HFFc6 (cell line): ENCODE measurements around the gene KLHL18. TPM values are rescaled to one million over a fixed set of nuclear protein-coding genes. Genes with fewer than 3 reads are reported as not detected.

Experiments used
- DNase-seq: peaks from one replicate; pipeline ENCODE4 v3.0.0-alpha.2; 2018
- H3K27ac Mint-ChIP-seq: 2 replicates; pipeline ENCODE4 v1.8.0; 2020; ENCODE audit warnings: mild to moderate bottlenecking, mixed read lengths
- H3K27me3 Mint-ChIP-seq: 2 replicates; pipeline ENCODE4 v1.8.0; 2021; ENCODE audit warnings: mild to moderate bottlenecking, moderate library complexity, mixed read lengths; ENCODE audit not compliant: insufficient read depth
- H3K36me3 Mint-ChIP-seq: 2 replicates; pipeline ENCODE4 v1.8.0; 2021; ENCODE audit warnings: low read depth, mixed read lengths
- H3K4me1 Mint-ChIP-seq: 2 replicates; pipeline ENCODE4 v1.8.0; 2020; ENCODE audit warnings: low read depth, mixed read lengths
- H3K4me3 Mint-ChIP-seq: 2 replicates; pipeline ENCODE4 v1.8.0; 2020; ENCODE audit warnings: mild to moderate bottlenecking, moderate library complexity, mixed read lengths
- H3K9me3 Mint-ChIP-seq: 2 replicates; pipeline ENCODE4 v1.8.0; 2020; ENCODE audit warnings: mild to moderate bottlenecking, mixed read lengths
- long read RNA-seq: library from polyadenylated mRNA; unstranded; transcript quantifications from one replicate; pipeline ENCODE4 v2.0.0, GENCODE V29; 2019
- total RNA-seq, 6 experiments: library from RNA; stranded (reverse); fragmentation: NEBNext Ultra II Directional; extraction: Animal tissue kit (Norgen Biotek cat#: 25700); gene quantifications; 2 replicates in 1 of 6; 3 replicates in 5 of 6; pipeline ENCODE4 v1.2.3, GENCODE V29; 2021
- TF ChIP-seq, protein P1 (sequence below): fragments of 200-600 bp; sonication (generic); IDR thresholded peaks from 2 replicates; pipeline ENCODE4 v1.5.0; 2021; ENCODE audit warnings: antibody characterized with exemption, mild to moderate bottlenecking

Gene KLHL18
- total RNA-seq: 10 to 100 TPM; 26.6 to 34.5 (median 28.5) TPM
- long read RNA-seq, full-length matches to known transcripts: 11 of 22 reads
- long read RNA-seq, partial matches to known transcripts: 3 of 22 reads
- long read RNA-seq, other reads (novel, unspliced or antisense): 8 of 22 reads

DNA sequence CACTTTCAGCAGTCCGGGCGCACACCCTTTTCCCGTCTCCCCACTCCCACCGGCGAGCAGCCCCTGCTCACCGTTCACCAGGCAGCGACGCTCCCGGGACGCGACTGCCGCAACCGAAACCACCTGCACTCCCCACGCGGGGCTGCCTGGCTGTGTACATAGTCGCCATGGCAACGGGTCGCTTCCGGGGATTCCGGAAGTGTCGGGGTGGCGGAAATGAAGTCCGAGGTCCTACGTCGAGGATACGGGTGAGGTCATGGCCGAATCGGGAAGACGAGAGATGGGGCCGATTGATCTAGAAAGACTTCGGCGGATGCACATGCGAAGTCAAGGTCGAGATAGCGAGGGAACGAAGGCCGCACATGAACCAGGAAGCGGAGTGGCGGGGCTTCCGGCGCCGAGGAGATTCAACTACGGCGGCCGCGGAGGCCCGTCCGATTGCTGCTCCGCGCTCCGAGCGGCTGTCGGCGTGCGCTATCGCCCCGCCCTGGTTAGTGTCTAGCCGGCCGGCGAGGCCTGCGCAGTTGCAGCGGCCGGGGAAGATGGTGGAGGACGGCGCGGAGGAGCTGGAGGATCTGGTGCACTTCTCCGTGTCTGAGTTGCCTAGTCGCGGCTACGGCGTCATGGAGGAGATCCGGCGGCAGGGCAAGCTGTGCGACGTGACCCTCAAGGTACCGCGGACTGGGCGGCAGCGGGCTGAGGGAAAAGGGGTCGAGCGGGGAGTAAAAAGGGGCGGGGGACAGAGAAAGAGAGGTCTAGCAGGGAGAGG lies at the start of gene KLHL18, which contains the start of gene KIF9:
Gene KLHL18, plus strand, starts transcription at position 521 of the 769 bp plus-strand sequence. Its CDS starts 22 bp downstream, at position 543.
Gene KIF9, minus strand, starts transcription at position 376 of the 769 bp plus-strand sequence. CDS start 5,425 bp downstream, outside the sequence.
- TF ChIP-seq, protein P1, sequence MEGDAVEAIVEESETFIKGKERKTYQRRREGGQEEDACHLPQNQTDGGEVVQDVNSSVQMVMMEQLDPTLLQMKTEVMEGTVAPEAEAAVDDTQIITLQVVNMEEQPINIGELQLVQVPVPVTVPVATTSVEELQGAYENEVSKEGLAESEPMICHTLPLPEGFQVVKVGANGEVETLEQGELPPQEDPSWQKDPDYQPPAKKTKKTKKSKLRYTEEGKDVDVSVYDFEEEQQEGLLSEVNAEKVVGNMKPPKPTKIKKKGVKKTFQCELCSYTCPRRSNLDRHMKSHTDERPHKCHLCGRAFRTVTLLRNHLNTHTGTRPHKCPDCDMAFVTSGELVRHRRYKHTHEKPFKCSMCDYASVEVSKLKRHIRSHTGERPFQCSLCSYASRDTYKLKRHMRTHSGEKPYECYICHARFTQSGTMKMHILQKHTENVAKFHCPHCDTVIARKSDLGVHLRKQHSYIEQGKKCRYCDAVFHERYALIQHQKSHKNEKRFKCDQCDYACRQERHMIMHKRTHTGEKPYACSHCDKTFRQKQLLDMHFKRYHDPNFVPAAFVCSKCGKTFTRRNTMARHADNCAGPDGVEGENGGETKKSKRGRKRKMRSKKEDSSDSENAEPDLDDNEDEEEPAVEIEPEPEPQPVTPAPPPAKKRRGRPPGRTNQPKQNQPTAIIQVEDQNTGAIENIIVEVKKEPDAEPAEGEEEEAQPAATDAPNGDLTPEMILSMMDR: no peak

DNA sequence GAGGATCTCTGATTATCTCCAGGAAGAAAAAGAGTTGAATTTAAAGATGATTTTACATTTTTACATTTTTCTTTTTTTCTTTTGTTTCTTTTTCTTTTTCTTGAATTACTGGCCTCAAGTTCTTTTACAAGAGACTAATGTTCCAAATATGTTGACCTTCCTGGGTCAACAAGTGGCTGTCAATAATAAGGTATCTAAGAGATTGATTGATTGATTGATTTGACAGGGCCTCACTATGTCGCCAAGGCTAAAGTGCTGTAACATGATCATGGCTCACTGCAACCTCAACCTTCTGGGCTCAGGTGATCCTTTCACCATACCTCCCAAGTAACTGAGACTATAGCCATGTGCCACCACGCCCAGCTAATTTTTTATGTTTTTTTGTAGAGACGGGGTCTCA lies 44.7 kb upstream of the KLHL18 start:
- no peak overlapping the region for H3K4me3 Mint-ChIP-seq
- no peak overlapping the region for H3K27ac Mint-ChIP-seq
- no peak for DNase-seq
- H3K27me3 Mint-ChIP-seq: peaks cover 3% of the 10 kb centered on the region; the same call in 1 of the 2 replicates
- no peaks in the 10 kb centered on the region for H3K36me3 Mint-ChIP-seq
- no peaks in the 10 kb centered on the region for H3K9me3 Mint-ChIP-seq
- TF ChIP-seq, protein P1: no peak
- H3K4me1 Mint-ChIP-seq: peaks cover 7% of the 10 kb centered on the region; the same call in 1 of the 2 replicates

More for the DNA sequence above, at the start of gene KLHL18, which contains the start of gene KIF9:
- DNase-seq: peak; percentile 95
- peaks cover 12% of the 10 kb centered on the region for H3K36me3 Mint-ChIP-seq
- peak within 1 kb of the TSS; percentile 100 for H3K27ac Mint-ChIP-seq
- peak within 1 kb of the TSS; percentile 98 for H3K4me3 Mint-ChIP-seq
- peaks cover 41% of the 10 kb centered on the region for H3K4me1 Mint-ChIP-seq
- H3K9me3 Mint-ChIP-seq: no peaks in the 10 kb centered on the region
- peaks cover 4% of the 10 kb centered on the region; the same call in 1 of the 2 replicates for H3K27me3 Mint-ChIP-seq

DNA sequence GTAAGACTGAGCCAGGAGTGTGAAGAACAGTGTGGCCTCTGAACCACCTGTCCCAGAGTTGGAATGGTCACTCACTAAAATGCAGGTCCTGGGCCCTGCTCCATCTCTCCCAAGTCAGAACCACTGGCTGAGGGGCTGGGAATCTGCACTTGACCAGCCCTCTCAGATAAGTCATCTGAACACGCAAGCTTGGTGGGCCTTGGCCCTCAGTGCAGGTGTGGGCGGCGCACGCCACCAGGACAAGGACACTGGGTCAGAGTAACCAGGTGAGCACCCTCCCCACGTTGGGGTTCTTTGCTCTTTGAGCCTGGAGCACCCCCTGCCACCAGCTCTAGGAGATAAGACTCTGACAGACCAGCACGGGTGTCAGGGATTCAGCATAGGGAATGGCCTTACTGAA lies 42.8 kb upstream of the KLHL18 start:
- H3K9me3 Mint-ChIP-seq: no peaks in the 10 kb centered on the region
- no peaks in the 10 kb centered on the region for H3K36me3 Mint-ChIP-seq
- no peak for DNase-seq
- TF ChIP-seq, protein P1: no peak
- H3K4me3 Mint-ChIP-seq: no peak overlapping the region
- no peak overlapping the region for H3K27ac Mint-ChIP-seq
- H3K27me3 Mint-ChIP-seq: peaks cover 3% of the 10 kb centered on the region
- peaks cover 7% of the 10 kb centered on the region; the same call in 1 of the 2 replicates for H3K4me1 Mint-ChIP-seq

DNA sequence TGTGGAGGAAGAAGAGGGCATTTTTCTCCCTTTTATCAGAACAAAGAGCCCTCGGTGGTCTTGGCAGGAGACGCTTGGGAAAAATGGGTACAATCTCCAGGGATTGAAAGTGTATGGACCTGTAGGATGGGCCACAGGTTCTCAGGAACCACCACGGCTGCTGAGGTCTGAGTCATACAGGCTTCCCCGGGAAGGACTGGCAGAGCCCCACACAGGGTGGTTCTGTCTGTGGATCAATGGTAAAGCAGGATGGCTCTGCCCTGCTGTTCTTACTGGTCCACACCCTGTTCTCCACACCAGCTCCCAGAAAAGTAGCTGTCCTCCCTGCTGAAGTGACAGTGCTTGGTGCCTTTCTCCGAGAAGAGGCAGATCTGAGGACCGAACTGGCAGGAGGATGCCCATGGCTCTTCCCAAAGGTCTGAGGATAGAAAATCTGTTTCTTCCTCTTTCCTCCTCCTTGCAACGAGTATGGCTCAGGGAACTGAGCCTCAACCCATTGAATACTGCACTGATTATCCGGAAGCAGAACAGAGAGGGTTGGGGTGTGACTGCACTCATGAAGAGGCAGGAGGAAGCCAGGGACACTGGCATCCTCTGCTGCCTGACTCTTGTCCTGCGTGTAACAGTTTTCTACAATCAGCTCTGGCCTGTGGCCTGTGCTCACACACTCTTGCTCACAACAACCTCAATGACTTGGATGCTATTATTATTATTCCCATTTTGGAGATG lies 39.2 kb upstream of the KLHL18 start:
- DNase-seq: no peak
- TF ChIP-seq, protein P1: no peak
- no peaks in the 10 kb centered on the region for H3K9me3 Mint-ChIP-seq
- no peaks in the 10 kb centered on the region; the same call in none of the 2 replicates for H3K27me3 Mint-ChIP-seq
- H3K27ac Mint-ChIP-seq: no peak overlapping the region
- no peaks in the 10 kb centered on the region for H3K36me3 Mint-ChIP-seq
- H3K4me3 Mint-ChIP-seq: no peak overlapping the region
- no peaks in the 10 kb centered on the region for H3K4me1 Mint-ChIP-seq

DNA sequence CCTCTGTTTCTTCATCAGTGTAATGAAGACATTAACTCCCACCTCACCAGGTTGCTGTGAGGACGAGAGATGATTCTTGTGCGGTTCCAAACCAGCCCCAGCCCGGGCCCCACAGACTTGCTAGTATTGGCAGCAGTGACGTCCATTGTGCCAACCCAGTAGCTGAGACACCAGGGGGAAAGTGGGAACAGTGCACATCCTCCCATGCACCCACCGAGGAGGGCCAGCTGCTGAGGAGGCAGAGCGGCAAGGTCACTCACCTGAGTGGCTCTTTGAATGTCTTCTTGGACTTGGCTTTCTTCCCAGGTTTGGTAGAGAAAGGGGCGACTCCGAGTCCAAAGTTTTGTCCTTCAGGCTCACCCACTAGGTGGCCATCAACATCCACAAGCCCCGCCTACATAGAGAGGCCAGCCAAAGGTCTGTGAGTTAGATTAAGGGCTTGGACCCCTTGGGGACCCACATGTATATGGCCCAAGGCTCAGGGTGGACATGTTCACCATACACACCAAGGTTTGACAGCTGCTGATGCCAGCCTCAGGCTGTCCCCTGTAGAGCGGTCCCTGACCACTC lies 38.1 kb upstream of the KLHL18 start:
- TF ChIP-seq, protein P1: no peak
- Mint-ChIP-seq H3K27me3 (peaks cover 3% of the 10 kb centered on the region), H3K36me3 (no peaks in the 10 kb centered on the region), H3K4me3 (no peak overlapping the region), H3K27ac (no peak overlapping the region), H3K9me3 (no peaks in the 10 kb centered on the region), H3K4me1 (no peaks in the 10 kb centered on the region)
- DNase-seq: no peak
